Ovary (tissue), 9 donors: Measurements from ENCODE around the gene UBA3. TPM values are rescaled to one million over a fixed set of nuclear protein-coding genes. Genes with fewer than 3 reads are reported as not detected.

ENCODE experiments used
- DNase-seq, 5 donors: peaks; one replicate each; pipeline ENCODE4 v3.0.0-alpha.2; 2019 to 2020
- H3K27ac ChIP-seq, 2 donors: fragments of 200-600 bp; one replicate each; pipeline versions ENCODE4 v1.5.1 to v1.8.0; 2019 to 2022
- H3K27me3 ChIP-seq: fragments of 200-600 bp; one replicate; pipeline ENCODE4 v1.8.0; 2022
- H3K36me3 ChIP-seq: fragments of 200-600 bp; sonication (generic); one replicate; pipeline ENCODE4 v1.5.1; 2019
- H3K4me1 ChIP-seq: one replicate; pipeline ENCODE4 v1.8.1; 2013; ENCODE audit warnings: mild to moderate bottlenecking, moderate library complexity; ENCODE audit not compliant: insufficient read depth
- H3K4me3 ChIP-seq: fragments of 200-600 bp; sonication (generic); one replicate; pipeline ENCODE4 v1.5.1; 2017
- H3K9me3 ChIP-seq, 2 donors: fragments of 200-600 bp in 1 of 2; sonication (generic) in 1 of 2; one replicate each; pipeline versions ENCODE4 v1.5.1 to v1.8.1; 2013 to 2019; ENCODE audit warnings: mild to moderate bottlenecking in 1 of 2, moderate library complexity in 1 of 2
- EP300 ChIP-seq: sonication (generic); formaldehyde crosslinking; IDR thresholded peaks from one replicate; pipeline ENCODE4 v1.6.1; 2017; ENCODE audit warnings: antibody characterized with exemption
- POLR2A ChIP-seq: fragments of 450-650 bp; IDR thresholded peaks from one replicate; pipeline ENCODE4 v1.6.1; 2017; ENCODE audit warnings: antibody characterized with exemption, mild to moderate bottlenecking, moderate library complexity
- WGBS, 3 donors: extraction: QIAGEN DNeasy Blood & Tissue Kit in 1 of 3; methylation state at CpG; one replicate each; pipeline versions ENCODE4 v1.1.5 to v1.1.7; 2013 to 2017; 5-methylcytosine and 5-hydroxymethylcytosine counted together
- intact Hi-C, 4 donors: fragments of 100-400 bp; cut with DNase I; formaldehyde crosslinking; loops; one replicate each; pipeline versions ENCODE4 v1.11.0 to v1.15.1; 2022 to 2023
- polyA plus RNA-seq, 2 donors: library from polyadenylated mRNA; stranded (reverse); fragments of 200-250 nt in 1 of 2; fragments of 350-450 nt in 1 of 2; fragmentation: Illumina TruSeq in 1 of 2; extraction: RNeasy Lipid Tissue Mini Kit (QIAGEN cat#74804) in 1 of 2; gene quantifications; one replicate each; pipeline ENCODE4 v1.2.3, GENCODE V29; 2013 to 2014
- total RNA-seq, 7 donors: library from RNA; depleted of rRNA in 2 of 7; stranded (reverse); fragments of >200 nt in 2 of 7; fragmentation: NEBNext Ultra II Directional in 3 of 7; extraction: Animal tissue kit (Norgen Biotek cat#: 25700) in 3 of 7; gene quantifications; one replicate each; pipeline versions ENCODE4 v1.1.0 to v1.2.4, GENCODE V29; 2016 to 2023
- TF ChIP-seq, protein P1 (sequence below), 3 donors: fragments of 450-650 bp in 2 of 3; fragments of 200-600 bp in 1 of 3; IDR thresholded peaks; one replicate each; pipeline versions ENCODE4 v1.5.1 to v1.8.0; 2016 to 2022; ENCODE audit warnings: antibody characterized with exemption in 3 of 3, mild to moderate bottlenecking in 1 of 3
- donor health status: DM: no; HTN: no; CAD: no; lungs with moderate emphysema.
- donor health status: DM: no; HTN: no; CAD: no.
- donor health status: Bipolar disorder and iron deficiency.
- donor health status: DM: yes; HTN: yes; CAD: no.
- donor health status: DM: no; HTN: no; CAD: no.
- donor health status: DM: yes; HTN: yes; CAD: no.

UBA3 gene
- total and polyA plus RNA-seq, 9 donors, result 34.7 to 54.9 (median 47.7) TPM

GRCh38 chr3:69016102-69016501, 64.1 kb downstream of the UBA3 start:
- DNase-seq, result no peak
- no peaks in the 10 kb centered on the region for H3K9me3 ChIP-seq
- H3K4me1 ChIP-seq, result peaks cover 4% of the 10 kb centered on the region
- TF ChIP-seq POLR2A (no peak), EP300 (no peak)
- TF ChIP-seq, protein P1, sequence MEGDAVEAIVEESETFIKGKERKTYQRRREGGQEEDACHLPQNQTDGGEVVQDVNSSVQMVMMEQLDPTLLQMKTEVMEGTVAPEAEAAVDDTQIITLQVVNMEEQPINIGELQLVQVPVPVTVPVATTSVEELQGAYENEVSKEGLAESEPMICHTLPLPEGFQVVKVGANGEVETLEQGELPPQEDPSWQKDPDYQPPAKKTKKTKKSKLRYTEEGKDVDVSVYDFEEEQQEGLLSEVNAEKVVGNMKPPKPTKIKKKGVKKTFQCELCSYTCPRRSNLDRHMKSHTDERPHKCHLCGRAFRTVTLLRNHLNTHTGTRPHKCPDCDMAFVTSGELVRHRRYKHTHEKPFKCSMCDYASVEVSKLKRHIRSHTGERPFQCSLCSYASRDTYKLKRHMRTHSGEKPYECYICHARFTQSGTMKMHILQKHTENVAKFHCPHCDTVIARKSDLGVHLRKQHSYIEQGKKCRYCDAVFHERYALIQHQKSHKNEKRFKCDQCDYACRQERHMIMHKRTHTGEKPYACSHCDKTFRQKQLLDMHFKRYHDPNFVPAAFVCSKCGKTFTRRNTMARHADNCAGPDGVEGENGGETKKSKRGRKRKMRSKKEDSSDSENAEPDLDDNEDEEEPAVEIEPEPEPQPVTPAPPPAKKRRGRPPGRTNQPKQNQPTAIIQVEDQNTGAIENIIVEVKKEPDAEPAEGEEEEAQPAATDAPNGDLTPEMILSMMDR (IDR thresholded peaks at IDR 0.05), result no peak
- intact Hi-C loops, result no loop called here
- H3K27ac ChIP-seq, result no peak overlapping the region
- H3K27me3 ChIP-seq, result no peaks in the 10 kb centered on the region
- no peak overlapping the region for H3K4me3 ChIP-seq
- 94 to 96% (median 95%) methylated on average over 4 of the region's 4 CpGs for WGBS, 3 donors
- H3K36me3 ChIP-seq, result no peaks in the 10 kb centered on the region

GRCh38 chr3:69014022-69014580, 66.1 kb downstream of the UBA3 start:
- no peak for DNase-seq
- Histone ChIP-seq H3K4me1 (peaks cover 4% of the 10 kb centered on the region), H3K36me3 (no peaks in the 10 kb centered on the region), H3K9me3 (no peaks in the 10 kb centered on the region), H3K27ac (peak overlapping the region; percentile 96 to 100), H3K27me3 (no peaks in the 10 kb centered on the region), H3K4me3 (peak overlapping the region; percentile 85)
- intact Hi-C loops, result no loop called here
- 10 to 12% (median 11%) methylated on average over 11 of the region's 11 CpGs for WGBS, 3 donors
- no peak for TF ChIP-seq EP300
- TF ChIP-seq POLR2A, result no peak
- TF ChIP-seq, protein P1 (IDR thresholded peaks at IDR 0.05), result no peak

GRCh38 chr3:69013253-69014021, 66.7 kb downstream of the UBA3 start, which contains the start of gene EOGT:
Gene EOGT (minus strand): TSS chr3:69013684. CDS start chr3:69009846, 3,838 bp downstream.
- Histone ChIP-seq H3K36me3 (no peaks in the 10 kb centered on the region), H3K4me3 (peak within 1 kb of the TSS; percentile 85), H3K9me3 (no peaks in the 10 kb centered on the region), H3K27ac (peak within 1 kb of the TSS; percentile 96 to 100), H3K27me3 (no peaks in the 10 kb centered on the region), H3K4me1 (peaks cover 4% of the 10 kb centered on the region)
- 0 to 1% (median 0%) methylated on average over 60 to 96 of the region's 96 CpGs for WGBS, 3 donors
- TF ChIP-seq, protein P1 (IDR thresholded peaks at IDR 0.05), result peak; percentile 59 to 69 (median 63)
- TF ChIP-seq POLR2A, result peak; percentile 60
- no peak for TF ChIP-seq EP300
- DNase-seq, result peak; percentile 91 to 94 (median 92)
- intact Hi-C loops, result no loop called here

- 3 to 6% (median 4%) methylated on average over 26 to 36 of the region's 36 CpGs for WGBS, 3 donors
- intact Hi-C loops, result no loop called here
- H3K9me3 ChIP-seq, result no peaks in the 10 kb centered on the region
Measured at GRCh38 chr3:69012800-69013252, 67.3 kb downstream of the UBA3 start.

More at GRCh38 chr3:69012800-69013252, 67.3 kb downstream of the UBA3 start:
- H3K36me3 ChIP-seq, result no peaks in the 10 kb centered on the region
- no peaks in the 10 kb centered on the region for H3K27me3 ChIP-seq
- peak overlapping the region; percentile 96 to 100 for H3K27ac ChIP-seq
- H3K4me3 ChIP-seq, result peak overlapping the region; percentile 85
- peaks cover 4% of the 10 kb centered on the region for H3K4me1 ChIP-seq
- no peak for TF ChIP-seq EP300
- TF ChIP-seq, protein P1 (IDR thresholded peaks at IDR 0.05), result no peak
- TF ChIP-seq POLR2A, result no peak
- DNase-seq, result peak; percentile 60 to 82 (median 72)
